ENCODE measurements around the gene DPP6. TPM values are rescaled to one million over a fixed set of nuclear protein-coding genes. Genes with fewer than 3 reads are reported as not detected.

DPP6 gene
- total RNA-seq, 1 donor from 2014 or later: 0.48 TPM

DNA sequence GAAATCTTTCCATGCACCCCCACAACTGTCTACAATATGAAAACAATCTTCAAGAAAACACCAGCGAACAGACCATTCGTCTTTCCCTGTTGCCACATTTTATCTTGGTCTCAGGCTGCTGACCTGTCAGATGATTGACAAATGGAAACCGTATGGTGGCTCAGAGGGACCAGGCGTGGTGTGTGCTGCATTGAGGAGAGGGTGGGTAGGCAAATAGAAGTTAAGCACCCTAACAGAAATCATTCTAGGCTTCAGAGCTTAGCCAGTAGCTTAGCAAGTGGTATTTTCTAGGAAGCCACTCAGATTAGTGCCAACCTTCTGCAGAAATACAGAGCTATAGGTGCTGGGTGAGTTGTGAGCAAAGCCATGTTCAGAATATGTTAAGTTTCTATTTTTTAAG is 114.9 kb downstream of the DPP6 start:
- H3K27me3 ChIP-seq (ENCODE audit: insufficient read depth, low read length): no peaks in the 10 kb centered on the region
- FAIRE-seq: no peak

DNA sequence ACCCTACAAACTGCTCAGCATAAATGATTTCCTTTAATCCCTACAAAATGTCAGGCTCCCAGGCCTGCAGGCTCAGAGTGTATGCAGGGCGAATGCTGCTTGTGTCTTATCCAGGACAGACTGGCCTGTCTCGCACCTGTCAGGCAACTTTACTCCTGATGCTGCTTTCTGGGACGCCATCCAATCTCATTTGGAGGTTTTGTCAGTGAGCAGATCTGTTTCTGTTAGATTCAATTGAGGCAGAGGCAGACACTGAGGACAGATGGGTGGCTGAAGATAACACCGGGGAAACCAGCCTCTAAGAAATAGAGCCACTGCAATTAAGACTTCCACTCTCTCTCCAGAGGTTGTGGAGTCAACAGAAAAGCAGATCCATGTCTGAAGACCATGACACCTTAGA is 115.6 kb downstream of the DPP6 start:
- no peak overlapping the region for H3K27ac ChIP-seq (ENCODE audit: low read depth, low read length)
- FAIRE-seq: no peak
- H3K27ac Mint-ChIP-seq (ENCODE audit: unreplicated experiment): no peak overlapping the region

More for the DNA sequence above, 114.9 kb downstream of the DPP6 start:
- Mint-ChIP-seq H3K27ac (ENCODE audit: unreplicated experiment) (no peak overlapping the region), H3K9me3 (ENCODE audit: unreplicated experiment) (peaks cover 3% of the 10 kb centered on the region), H3K4me1 (ENCODE audit: low read depth, unreplicated experiment) (no peaks in the 10 kb centered on the region), H3K27me3 (ENCODE audit: low read depth, unreplicated experiment) (peaks cover 6% of the 10 kb centered on the region), H3K4me3 (ENCODE audit: unreplicated experiment) (no peak overlapping the region), H3K36me3 (ENCODE audit: low read depth, unreplicated experiment) (no peaks in the 10 kb centered on the region)
- Histone ChIP-seq H3K9ac (ENCODE audit: low read length) (no peak overlapping the region), H3K4me3 (ENCODE audit: insufficient read depth, low read depth, low read length) (no peak overlapping the region), H3K79me2 (ENCODE audit: insufficient read depth, low read length) (no peaks in the 10 kb centered on the region), H3K4me1 (ENCODE audit: insufficient read depth, low read length) (no peaks in the 10 kb centered on the region), H2AFZ (ENCODE audit: low read depth, low read length) (no peak overlapping the region), H3K4me2 (ENCODE audit: low read length) (no peak overlapping the region), H3K9me3 (ENCODE audit: insufficient read depth, low read depth, low read length) (peaks cover 4% of the 10 kb centered on the region), H4K20me1 (ENCODE audit: insufficient read depth, low read length) (no peaks in the 10 kb centered on the region), H3K27ac (ENCODE audit: low read depth, low read length) (no peak overlapping the region), H3K36me3 (ENCODE audit: insufficient read depth, low read length) (no peaks in the 10 kb centered on the region)
- no peak for DNase-seq (ENCODE audit: low read depth)
- no peak for TF ChIP-seq EZH2 (IDR thresholded peaks at IDR 0.05; ENCODE audit: insufficient read depth, low read length)
- TF ChIP-seq, protein P1, sequence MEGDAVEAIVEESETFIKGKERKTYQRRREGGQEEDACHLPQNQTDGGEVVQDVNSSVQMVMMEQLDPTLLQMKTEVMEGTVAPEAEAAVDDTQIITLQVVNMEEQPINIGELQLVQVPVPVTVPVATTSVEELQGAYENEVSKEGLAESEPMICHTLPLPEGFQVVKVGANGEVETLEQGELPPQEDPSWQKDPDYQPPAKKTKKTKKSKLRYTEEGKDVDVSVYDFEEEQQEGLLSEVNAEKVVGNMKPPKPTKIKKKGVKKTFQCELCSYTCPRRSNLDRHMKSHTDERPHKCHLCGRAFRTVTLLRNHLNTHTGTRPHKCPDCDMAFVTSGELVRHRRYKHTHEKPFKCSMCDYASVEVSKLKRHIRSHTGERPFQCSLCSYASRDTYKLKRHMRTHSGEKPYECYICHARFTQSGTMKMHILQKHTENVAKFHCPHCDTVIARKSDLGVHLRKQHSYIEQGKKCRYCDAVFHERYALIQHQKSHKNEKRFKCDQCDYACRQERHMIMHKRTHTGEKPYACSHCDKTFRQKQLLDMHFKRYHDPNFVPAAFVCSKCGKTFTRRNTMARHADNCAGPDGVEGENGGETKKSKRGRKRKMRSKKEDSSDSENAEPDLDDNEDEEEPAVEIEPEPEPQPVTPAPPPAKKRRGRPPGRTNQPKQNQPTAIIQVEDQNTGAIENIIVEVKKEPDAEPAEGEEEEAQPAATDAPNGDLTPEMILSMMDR (IDR thresholded peaks at IDR 0.05; ENCODE audit: insufficient read depth, low read depth, low read length): no peak

GRCh38 chr7:154171422-154171821 is 119.2 kb downstream of the DPP6 start:
- H3K4me3 Mint-ChIP-seq (ENCODE audit: unreplicated experiment): no peak overlapping the region
- H3K4me1 ChIP-seq (ENCODE audit: insufficient read depth, low read length): no peaks in the 10 kb centered on the region
- H3K79me2 ChIP-seq (ENCODE audit: insufficient read depth, low read length): no peaks in the 10 kb centered on the region
- H3K9me3 Mint-ChIP-seq (ENCODE audit: unreplicated experiment): peaks cover 2% of the 10 kb centered on the region
- H3K27me3 ChIP-seq (ENCODE audit: insufficient read depth, low read length): no peaks in the 10 kb centered on the region
- FAIRE-seq (no peak), DNase-seq (ENCODE audit: low read depth) (no peak)
- TF ChIP-seq, protein P1 (IDR thresholded peaks at IDR 0.05; ENCODE audit: insufficient read depth, low read depth, low read length): no peak
- TF ChIP-seq EZH2 (IDR thresholded peaks at IDR 0.05; ENCODE audit: insufficient read depth, low read length): no peak
- H3K36me3 Mint-ChIP-seq (ENCODE audit: low read depth, unreplicated experiment): no peaks in the 10 kb centered on the region
- no peaks in the 10 kb centered on the region for H3K36me3 ChIP-seq (ENCODE audit: insufficient read depth, low read length)
- no peak overlapping the region for H3K27ac ChIP-seq (ENCODE audit: low read depth, low read length)
- H3K4me3 ChIP-seq (ENCODE audit: insufficient read depth, low read depth, low read length): no peak overlapping the region
- no peak overlapping the region for H3K4me2 ChIP-seq (ENCODE audit: low read length)
- H3K27ac Mint-ChIP-seq (ENCODE audit: unreplicated experiment): no peak overlapping the region
- peaks cover 14% of the 10 kb centered on the region for H3K27me3 Mint-ChIP-seq (ENCODE audit: low read depth, unreplicated experiment)
- no peaks in the 10 kb centered on the region for H3K4me1 Mint-ChIP-seq (ENCODE audit: low read depth, unreplicated experiment)
- H4K20me1 ChIP-seq (ENCODE audit: insufficient read depth, low read length): no peaks in the 10 kb centered on the region
- H3K9ac ChIP-seq (ENCODE audit: low read length): no peak overlapping the region
- peaks cover 4% of the 10 kb centered on the region for H3K9me3 ChIP-seq (ENCODE audit: insufficient read depth, low read depth, low read length)
- H2AFZ ChIP-seq (ENCODE audit: low read depth, low read length): no peak overlapping the region

More for the DNA sequence above, 115.6 kb downstream of the DPP6 start:
- Mint-ChIP-seq H3K4me3 (ENCODE audit: unreplicated experiment) (no peak overlapping the region), H3K9me3 (ENCODE audit: unreplicated experiment) (peaks cover 3% of the 10 kb centered on the region), H3K27me3 (ENCODE audit: low read depth, unreplicated experiment) (peaks cover 6% of the 10 kb centered on the region), H3K36me3 (ENCODE audit: low read depth, unreplicated experiment) (no peaks in the 10 kb centered on the region), H3K4me1 (ENCODE audit: low read depth, unreplicated experiment) (no peaks in the 10 kb centered on the region)
- H3K79me2 ChIP-seq (ENCODE audit: insufficient read depth, low read length): no peaks in the 10 kb centered on the region
- DNase-seq (ENCODE audit: low read depth): no peak
- peaks cover 4% of the 10 kb centered on the region for H3K9me3 ChIP-seq (ENCODE audit: insufficient read depth, low read depth, low read length)
- no peak for TF ChIP-seq EZH2 (IDR thresholded peaks at IDR 0.05; ENCODE audit: insufficient read depth, low read length)
- TF ChIP-seq, protein P1 (IDR thresholded peaks at IDR 0.05; ENCODE audit: insufficient read depth, low read depth, low read length): no peak
- no peak overlapping the region for H2AFZ ChIP-seq (ENCODE audit: low read depth, low read length)
- H3K27me3 ChIP-seq (ENCODE audit: insufficient read depth, low read length): no peaks in the 10 kb centered on the region
- no peaks in the 10 kb centered on the region for H3K36me3 ChIP-seq (ENCODE audit: insufficient read depth, low read length)
- H3K4me2 ChIP-seq (ENCODE audit: low read length): no peak overlapping the region
- no peak overlapping the region for H3K9ac ChIP-seq (ENCODE audit: low read length)
- H3K4me3 ChIP-seq (ENCODE audit: insufficient read depth, low read depth, low read length): no peak overlapping the region
- no peaks in the 10 kb centered on the region for H4K20me1 ChIP-seq (ENCODE audit: insufficient read depth, low read length)
- H3K4me1 ChIP-seq (ENCODE audit: insufficient read depth, low read length): no peaks in the 10 kb centered on the region
